OCI-LY3 (cell line): Measurements from ENCODE around the gene KRTDAP.

Experiments
- H2AFZ ChIP-seq: fragments of 200-600, 300-600 bp; shearing (Covaris generic); 2 replicates; pipeline ENCODE4 v1.6.0; 2014; ENCODE audit warnings: antibody characterized with exemption, low read depth, low read length
- H3K27ac ChIP-seq: fragments of 200-600, 300-600 bp; sonication (generic); 2 replicates; pipeline ENCODE4 v1.5.1; 2014; ENCODE audit warnings: mild to moderate bottlenecking, low read length, moderate library complexity, mixed read lengths
- H3K27me3 ChIP-seq: fragments of 200-600, 300-600 bp; sonication (generic); 2 replicates; pipeline ENCODE4 v1.6.1; 2014; ENCODE audit warnings: low read depth, low read length, mixed read lengths
- H3K36me3 ChIP-seq: fragments of 200-600, 300-600 bp; sonication (generic); replicated peaks from 2 replicates; pipeline ENCODE3; 2014; ENCODE audit warnings: low read depth, low read length, mixed read lengths
- H3K4me1 ChIP-seq: fragments of 300-600, 200-600 bp; sonication (generic); 2 replicates; pipeline ENCODE4 v1.6.1; 2014; ENCODE audit warnings: low read length, mixed read lengths
- H3K4me2 ChIP-seq: fragments of 200-600, 300-600 bp; sonication (generic); 2 replicates; pipeline ENCODE4 v1.6.1; 2014; ENCODE audit warnings: low read length, mixed read lengths
- H3K4me3 ChIP-seq: fragments of 300-600, 200-600 bp; sonication (generic); 2 replicates; pipeline ENCODE4 v1.5.1; 2014; ENCODE audit warnings: antibody characterized with exemption, mild to moderate bottlenecking, low read length, moderate library complexity
- H3K79me2 ChIP-seq: fragments of 300-600, 200-600 bp; shearing (Covaris generic); 2 replicates; pipeline ENCODE4 v1.6.1; 2014; ENCODE audit warnings: mild to moderate bottlenecking, low read length, mixed read lengths
- H3K9ac ChIP-seq: fragments of 300-600, 200-600 bp; shearing (Covaris generic); 2 replicates; pipeline ENCODE4 v1.6.0; 2014; ENCODE audit warnings: mild to moderate bottlenecking, low read length, moderate library complexity
- H3K9me3 ChIP-seq: fragments of 200-600, 300-600 bp; shearing (Covaris generic); 2 replicates; pipeline ENCODE4 v1.6.1; 2014; ENCODE audit warnings: low read length, mixed read lengths; ENCODE audit not compliant: insufficient read depth
- H4K20me1 ChIP-seq: fragments of 200-600, 300-600 bp; sonication (generic); 2 replicates; pipeline ENCODE4 v1.6.1; 2016; ENCODE audit warnings: low read length, mixed read lengths; ENCODE audit not compliant: insufficient read depth
- EZH2phosphoT487 ChIP-seq: fragments of 200-600 bp; shearing (Covaris generic); IDR thresholded peaks from 2 replicates; pipeline ENCODE4 v1.6.1; 2018; ENCODE audit warnings: antibody characterized with exemption, mixed run types, low read depth
- TF ChIP-seq, protein P1 (sequence below): fragments of 200-600, 300-600 bp; sonication (generic); IDR thresholded peaks from 2 replicates; pipeline ENCODE4 v1.5.1; 2014; ENCODE audit warnings: antibody characterized with exemption, low read length, low read depth

Gene KRTDAP

DNA sequence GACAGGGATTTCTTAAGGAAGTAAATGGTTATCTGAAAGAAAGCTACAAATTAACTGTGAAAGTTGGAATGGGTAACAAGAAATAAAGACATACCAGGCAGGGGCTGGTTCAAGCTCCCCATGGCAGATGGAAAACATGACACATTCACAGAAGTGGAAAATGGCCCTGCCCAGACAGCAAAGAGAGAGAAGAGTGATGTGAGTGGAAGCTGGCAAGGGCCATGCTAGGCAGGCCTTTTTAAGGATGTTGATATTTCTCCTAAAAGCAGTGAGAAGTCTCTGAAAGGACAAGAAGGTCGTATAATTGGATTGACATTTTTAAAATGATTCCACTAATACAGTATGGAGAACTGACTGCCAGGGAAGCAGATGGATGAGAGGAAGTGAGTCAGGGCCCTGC, 45.5 kb downstream of the KRTDAP start:
- Histone ChIP-seq H3K9me3 (no peaks in the 10 kb centered on the region), H3K27ac (no peak overlapping the region), H3K4me1 (peaks cover 32% of the 10 kb centered on the region), H3K79me2 (no peaks in the 10 kb centered on the region), H3K36me3 (no peaks in the 10 kb centered on the region), H3K4me2 (no peak overlapping the region), H4K20me1 (peaks cover 4% of the 10 kb centered on the region; the same call in 1 of the 2 replicates), H2AFZ (no peak overlapping the region), H3K27me3 (peaks cover 86% of the 10 kb centered on the region), H3K4me3 (no peak overlapping the region), H3K9ac (no peak overlapping the region)
- TF ChIP-seq, protein P1, sequence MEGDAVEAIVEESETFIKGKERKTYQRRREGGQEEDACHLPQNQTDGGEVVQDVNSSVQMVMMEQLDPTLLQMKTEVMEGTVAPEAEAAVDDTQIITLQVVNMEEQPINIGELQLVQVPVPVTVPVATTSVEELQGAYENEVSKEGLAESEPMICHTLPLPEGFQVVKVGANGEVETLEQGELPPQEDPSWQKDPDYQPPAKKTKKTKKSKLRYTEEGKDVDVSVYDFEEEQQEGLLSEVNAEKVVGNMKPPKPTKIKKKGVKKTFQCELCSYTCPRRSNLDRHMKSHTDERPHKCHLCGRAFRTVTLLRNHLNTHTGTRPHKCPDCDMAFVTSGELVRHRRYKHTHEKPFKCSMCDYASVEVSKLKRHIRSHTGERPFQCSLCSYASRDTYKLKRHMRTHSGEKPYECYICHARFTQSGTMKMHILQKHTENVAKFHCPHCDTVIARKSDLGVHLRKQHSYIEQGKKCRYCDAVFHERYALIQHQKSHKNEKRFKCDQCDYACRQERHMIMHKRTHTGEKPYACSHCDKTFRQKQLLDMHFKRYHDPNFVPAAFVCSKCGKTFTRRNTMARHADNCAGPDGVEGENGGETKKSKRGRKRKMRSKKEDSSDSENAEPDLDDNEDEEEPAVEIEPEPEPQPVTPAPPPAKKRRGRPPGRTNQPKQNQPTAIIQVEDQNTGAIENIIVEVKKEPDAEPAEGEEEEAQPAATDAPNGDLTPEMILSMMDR, result no peak
- TF ChIP-seq EZH2phosphoT487, result no peak

DNA sequence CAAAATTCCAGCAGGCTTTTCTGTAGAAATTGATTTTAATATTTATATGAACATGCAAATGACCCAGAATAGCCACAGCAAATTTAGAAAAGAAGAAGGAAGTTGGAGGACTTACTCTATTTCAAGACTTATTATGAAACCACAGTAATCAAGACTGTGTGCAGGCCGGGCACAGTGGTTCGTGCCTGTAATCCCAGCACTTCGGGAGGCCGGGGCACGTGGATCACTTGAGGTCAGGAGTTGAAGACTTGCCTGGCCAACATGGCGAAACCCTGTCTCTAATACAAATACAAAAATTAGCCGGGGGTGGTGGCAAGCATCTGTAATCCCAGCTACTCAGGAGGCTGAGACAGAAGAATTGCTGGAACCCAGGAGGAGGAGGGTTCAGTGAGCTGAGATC, 48.2 kb downstream of the KRTDAP start:
- no peaks in the 10 kb centered on the region for H3K9me3 ChIP-seq
- H3K79me2 ChIP-seq, result no peaks in the 10 kb centered on the region
- TF ChIP-seq, protein P1, result no peak
- no peak for TF ChIP-seq EZH2phosphoT487
- peaks cover 15% of the 10 kb centered on the region for H3K4me1 ChIP-seq
- H3K27ac ChIP-seq, result no peak overlapping the region
- H3K4me2 ChIP-seq, result peak overlapping the region; percentile 30
- no peaks in the 10 kb centered on the region for H3K36me3 ChIP-seq
- H3K27me3 ChIP-seq, result peaks cover 86% of the 10 kb centered on the region
- H3K9ac ChIP-seq, result no peak overlapping the region
- H2AFZ ChIP-seq, result no peak overlapping the region
- no peak overlapping the region for H3K4me3 ChIP-seq
- no peaks in the 10 kb centered on the region for H4K20me1 ChIP-seq

DNA sequence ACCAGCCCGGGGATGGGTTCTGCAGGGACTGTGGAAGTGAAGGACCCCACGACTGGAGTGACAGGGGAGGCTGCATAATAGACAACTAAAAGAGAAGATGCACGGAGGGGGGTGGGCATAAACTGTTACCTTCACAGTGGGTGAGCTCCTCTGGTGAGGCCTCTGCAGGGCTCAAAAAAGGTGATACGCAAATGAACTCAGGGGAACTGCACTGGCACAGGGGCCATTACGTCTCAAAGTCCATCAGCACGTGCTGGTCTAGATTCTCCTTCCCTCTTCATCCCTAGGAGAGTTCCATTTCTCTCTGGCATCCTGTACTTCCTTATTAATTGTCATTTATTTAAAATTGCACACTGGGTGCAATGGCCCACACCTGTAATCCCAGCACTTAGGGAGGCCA, 50.3 kb downstream of the KRTDAP start:
- Histone ChIP-seq H3K9ac (no peak overlapping the region), H3K4me1 (peaks cover 28% of the 10 kb centered on the region)
- no peak for TF ChIP-seq EZH2phosphoT487
- TF ChIP-seq, protein P1, result no peak

DNA sequence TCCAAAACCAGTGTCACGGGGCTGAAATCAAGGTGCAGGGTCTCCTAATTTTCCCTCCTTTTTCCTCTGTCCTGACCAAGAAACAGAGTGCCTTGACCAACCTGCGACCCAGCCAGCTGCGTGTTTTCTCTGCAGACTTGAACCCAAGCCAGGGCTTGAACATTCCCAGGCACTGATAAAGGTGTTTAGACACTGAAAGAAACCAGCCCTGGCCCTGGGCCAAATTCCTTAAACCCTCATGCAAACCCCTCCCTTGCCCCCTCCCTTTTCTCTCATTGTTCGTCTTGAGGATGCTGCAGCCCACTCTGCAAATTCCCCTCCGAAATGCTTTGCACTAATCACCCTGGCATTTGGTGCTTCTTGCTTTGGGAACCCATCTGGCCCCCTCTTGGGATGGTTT, 51.7 kb downstream of the KRTDAP start:
- Histone ChIP-seq H3K4me3 (no peak overlapping the region), H4K20me1 (no peaks in the 10 kb centered on the region), H3K4me2 (no peak overlapping the region), H3K27ac (no peak overlapping the region), H3K9ac (no peak overlapping the region), H3K4me1 (peaks cover 28% of the 10 kb centered on the region), H3K27me3 (peaks cover 87% of the 10 kb centered on the region), H3K9me3 (no peaks in the 10 kb centered on the region), H2AFZ (no peak overlapping the region), H3K79me2 (no peaks in the 10 kb centered on the region), H3K36me3 (no peaks in the 10 kb centered on the region)
- TF ChIP-seq, protein P1, result no peak
- TF ChIP-seq EZH2phosphoT487, result no peak

More for the DNA sequence above, 50.3 kb downstream of the KRTDAP start:
- Histone ChIP-seq H2AFZ (no peak overlapping the region), H3K27me3 (peaks cover 86% of the 10 kb centered on the region), H3K36me3 (no peaks in the 10 kb centered on the region), H4K20me1 (no peaks in the 10 kb centered on the region), H3K79me2 (no peaks in the 10 kb centered on the region), H3K27ac (no peak overlapping the region), H3K4me2 (no peak overlapping the region), H3K9me3 (no peaks in the 10 kb centered on the region), H3K4me3 (no peak overlapping the region)
